Epidermal melanocyte (primary cell): ENCODE results near the gene RINL.
"Not testable (repeated sequence)": the region's sequence is repeated elsewhere in the genome, so short reads cannot be mapped to it uniquely, and the experiment has no call there.

Experiments used
- DNase-seq: peaks from one replicate; pipeline ENCODE4 v3.0.0; 2011; ENCODE audit warnings: low spot score; ENCODE audit not compliant: insufficient read length

Gene RINL

DNA sequence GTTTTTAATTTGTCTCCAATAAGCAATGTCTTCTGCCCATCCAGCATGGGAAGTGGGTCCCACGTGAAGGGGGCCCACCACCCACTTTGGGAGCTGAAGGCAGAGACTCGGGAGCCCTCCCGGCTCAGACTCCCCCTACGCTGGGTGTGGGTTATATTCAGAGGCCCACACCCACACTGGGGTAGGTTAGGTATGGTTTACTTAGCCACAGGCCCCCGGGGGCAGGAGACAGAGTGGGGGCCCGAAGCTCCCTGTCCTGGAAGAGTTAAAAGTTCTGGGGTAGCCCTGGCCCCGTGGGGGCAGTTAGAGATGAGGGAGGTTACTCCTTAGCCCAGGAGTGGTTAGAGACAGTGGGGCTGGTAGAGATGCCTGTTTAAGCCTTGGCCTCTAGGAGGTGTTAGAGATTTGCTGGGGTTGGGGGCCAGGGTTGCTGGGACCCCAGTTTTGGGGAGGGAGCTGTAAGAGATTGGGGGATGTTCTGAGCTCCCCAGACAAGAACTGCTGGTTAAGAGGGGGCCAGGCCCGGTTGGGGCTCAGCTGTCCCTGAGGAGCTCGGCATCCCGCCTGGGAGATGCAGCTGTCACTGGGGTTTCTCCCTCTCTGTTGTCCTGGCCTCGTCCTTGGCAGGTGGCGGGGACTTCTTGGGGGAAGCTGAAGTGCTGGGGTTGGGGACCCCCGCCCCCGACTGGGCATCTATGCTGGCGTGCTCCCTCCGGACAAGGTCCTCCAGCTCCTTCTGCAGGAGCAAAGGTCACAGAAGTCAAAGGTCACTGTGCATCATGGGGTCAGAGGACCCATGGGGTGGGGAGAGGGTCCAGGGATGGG is 712 bp upstream of the RINL start:
- DNase-seq, result no peak

DNA sequence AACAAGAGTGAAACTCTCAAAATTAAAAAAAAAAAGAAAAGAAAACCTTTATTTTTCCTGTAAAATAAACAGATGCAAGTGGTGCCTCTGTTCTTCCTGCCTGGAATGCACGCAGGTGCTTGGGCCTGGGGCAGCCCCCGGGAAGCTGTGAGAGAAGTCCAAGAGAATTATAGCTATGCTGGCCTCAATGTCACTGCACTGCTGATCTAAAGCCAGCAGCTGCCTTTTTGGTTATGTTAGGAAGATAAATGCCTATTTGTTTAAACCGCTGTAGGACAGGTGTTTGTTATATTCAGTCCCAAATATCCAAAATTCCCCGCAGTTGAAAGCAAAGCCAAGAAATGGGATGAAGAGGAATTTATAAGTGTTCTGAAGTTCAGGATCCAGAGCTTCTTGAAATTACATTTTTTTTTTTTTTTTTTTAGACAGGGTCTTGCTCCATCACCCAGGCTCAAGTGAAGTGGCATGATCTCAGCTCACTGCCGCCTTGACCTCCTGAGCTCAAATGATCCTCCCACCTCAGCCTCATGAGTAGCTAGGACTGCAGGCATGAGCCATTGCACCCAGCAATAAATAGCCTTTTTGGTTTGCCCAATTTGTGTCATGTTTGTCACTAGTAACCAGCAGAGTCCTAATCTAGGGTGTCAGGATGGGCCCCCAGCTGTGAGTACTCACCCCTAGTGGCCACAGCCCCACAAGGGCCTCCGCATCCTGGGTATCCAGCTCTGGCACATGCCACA is 2.2 kb downstream of the RINL start:
- no peak for DNase-seq

DNA sequence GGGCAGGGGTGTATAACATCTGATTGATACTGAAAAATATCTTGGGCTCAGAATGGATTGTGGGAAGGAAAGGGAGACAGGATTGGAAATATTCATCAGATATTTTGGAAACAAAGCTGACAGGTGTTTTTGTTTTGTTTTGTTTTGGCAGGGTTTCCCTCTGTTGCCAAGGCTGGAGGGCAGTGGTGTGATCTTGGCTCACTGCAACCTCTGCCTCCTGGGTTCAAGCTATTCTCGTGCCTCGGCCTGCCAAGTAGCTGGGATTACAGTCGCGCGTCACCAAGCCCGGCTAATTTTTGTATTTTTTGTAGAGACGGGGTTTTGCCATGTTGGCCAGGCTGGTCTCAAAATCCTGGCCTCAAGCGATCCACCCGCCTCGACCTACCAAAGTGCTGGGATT is 4.7 kb downstream of the RINL start:
- not testable (repeated sequence) for DNase-seq

DNA sequence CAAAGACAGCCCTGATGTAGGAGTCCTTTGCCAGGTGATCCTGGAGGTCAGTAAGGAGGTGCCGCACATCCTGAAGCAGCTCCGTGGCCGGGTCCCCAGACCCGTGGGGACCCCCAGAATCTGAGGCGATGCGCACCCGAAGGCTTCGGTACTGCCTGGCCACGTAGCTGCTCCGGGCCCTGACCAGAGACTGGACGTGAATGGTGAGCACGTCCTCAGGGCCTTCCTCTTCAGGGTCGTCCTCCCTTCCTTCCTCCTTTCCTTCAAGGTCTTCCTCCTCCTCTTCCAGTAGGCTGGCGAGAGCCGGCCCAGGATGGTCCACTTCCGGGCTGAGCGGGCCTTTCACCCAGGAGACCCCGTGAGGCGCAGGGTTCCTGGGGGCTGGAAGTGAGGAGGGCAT is 7.5 kb downstream of the RINL start:
- DNase-seq, result no peak

DNA sequence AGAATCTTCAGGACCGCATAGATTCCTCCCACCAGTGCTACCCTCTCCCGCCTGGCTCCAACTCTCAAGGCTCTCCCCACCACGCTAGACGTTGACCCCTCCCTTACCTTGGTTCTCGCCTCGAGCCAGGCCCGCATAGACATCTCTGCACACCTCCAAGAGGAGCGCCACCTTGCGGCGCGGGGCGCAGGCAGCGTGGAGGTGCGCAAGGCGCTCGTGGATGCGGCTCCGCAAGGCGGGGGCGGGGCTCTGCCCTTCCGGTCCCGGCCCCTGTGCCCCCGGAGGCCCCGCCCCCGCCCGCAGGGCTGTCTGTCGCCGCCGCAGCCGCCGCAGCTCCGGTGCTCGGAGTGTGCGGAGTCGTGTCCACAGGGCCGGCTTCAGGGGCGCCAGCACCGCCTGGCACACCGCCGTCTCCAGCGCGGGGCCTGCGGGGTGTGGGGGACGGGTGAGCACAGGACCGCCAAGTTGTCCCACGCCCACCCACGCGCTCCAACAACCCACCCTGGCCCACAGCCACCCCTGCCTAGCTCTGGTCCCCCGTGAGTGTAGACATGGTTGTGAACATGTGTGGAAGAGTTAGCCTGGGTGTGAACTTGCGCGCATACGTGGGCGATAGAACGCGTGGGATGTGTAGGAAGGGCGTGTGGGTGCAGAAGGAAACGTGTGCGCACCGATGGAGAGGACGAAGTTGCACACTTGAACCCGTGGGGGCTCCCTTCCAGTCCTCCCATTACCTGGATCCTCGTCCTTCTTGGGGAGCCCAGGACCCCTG is 8.1 kb downstream of the RINL start:
- DNase-seq, result peak; percentile 50

DNA sequence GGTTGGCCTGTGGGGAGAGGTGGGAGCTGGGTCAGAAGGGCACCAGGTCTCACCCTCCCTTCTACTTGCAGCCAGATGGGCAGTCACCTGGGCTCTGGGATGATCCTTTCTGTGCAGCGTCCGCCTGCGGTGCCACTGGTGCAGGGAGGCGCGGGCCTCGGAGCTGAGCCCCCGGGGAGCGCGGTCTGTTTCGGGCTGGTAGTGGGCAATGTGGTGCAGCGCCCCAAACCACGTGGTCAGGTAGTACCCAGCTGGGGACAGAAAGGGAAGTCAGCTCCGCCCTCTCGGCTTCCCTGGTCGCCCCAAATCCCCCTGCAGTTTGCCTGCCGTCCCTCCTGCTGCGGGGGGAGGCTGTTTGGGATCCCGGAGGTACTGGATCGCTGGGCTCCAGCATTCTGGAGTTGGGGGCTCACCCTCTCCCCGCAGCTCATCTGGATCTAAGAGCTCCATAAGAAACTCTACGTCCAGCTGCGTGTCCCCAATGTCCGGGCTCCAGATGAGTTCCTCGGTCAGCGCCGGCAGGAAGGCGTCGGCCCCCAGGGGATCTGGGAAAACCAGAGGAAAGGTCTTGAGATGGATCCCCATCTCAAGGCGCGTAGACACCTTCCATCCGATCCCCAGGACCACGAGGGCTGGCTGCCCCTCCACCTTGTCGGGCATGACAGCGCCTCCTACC is 8.8 kb downstream of the RINL start:
- no peak for DNase-seq

DNA sequence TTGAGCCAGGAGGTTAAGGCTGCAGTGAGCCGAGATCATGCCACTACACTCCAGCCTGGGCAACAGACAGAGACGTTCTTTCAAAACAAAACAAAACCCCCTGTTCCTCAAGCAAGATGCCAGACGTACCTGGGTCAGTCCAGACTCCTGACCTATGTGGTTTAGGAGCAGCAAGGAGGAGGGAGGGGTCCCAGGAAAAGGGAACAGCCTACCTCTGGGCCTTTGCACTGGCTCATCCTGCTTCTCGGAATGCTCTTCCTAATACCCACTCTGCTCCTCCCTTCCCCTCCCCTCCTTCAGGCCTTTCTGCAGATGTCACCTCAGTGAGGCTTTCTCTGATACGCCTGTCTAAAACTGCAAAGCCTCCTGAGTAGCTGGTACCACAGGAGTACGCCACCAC is 9.5 kb downstream of the RINL start:
- DNase-seq, result no peak

DNA sequence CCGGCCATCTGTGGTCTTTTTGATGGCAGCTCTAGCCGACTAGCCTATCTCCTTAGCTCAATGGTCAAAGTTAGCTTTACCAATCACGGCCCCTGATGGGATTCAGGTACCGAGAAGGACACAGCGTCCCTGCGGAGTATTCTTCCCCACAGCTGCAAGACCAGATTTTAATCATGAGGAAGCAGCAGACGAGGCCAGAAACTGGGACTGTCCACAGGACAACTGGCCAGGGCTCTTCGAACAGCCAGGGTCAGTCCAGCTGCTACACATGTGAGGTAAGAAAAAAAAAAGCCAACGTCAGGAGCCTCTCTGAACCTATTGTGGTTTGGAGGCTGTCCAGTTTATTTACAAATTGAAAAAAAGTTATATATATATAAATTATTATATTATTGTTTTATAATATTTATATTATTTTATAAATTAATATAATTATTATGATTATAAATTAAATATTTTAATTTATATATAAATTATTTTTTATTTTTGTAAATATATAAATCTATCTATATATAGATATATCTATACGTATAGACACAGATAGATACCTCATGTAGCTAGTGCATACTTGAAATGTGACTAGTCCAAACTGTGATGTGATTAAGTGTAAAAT is 10.8 kb downstream of the RINL start:
- DNase-seq, result no peak

DNA sequence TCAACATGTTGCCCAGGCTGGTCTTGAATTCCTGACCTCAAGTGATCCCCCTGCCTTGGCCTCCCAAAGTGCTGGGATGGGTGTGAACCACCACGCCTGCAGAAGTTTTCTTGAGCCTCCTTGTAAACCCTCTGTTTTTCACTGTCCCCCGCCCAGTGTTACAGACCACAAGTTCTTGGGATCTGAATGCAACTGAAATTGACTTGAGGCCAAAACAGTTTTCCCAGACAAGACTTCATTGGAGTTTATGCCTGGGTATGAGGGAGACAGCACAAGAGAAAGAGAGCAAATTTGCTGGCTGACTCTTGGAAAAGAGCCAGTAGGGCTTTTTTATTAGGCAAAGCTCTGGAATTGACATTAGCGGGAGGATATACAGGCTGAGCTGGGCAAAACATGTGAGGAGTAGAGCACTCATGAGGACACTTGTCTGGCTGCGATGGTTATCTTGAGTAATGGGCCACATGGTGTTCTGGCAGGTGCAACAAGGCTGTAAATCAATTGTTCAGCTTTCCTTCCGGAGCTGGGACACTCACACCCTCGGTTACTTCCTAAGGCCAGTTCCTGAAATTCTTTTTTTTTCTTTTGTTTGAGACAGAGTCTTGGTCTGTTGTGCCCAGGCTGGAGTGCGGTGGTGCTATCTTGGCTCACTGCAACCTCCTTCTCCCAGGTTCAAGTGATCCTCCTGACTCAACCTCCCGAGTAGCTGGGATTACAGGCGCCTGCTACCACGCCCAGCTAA is 15.6 kb downstream of the RINL start:
- DNase-seq, result peak; percentile 43

DNA sequence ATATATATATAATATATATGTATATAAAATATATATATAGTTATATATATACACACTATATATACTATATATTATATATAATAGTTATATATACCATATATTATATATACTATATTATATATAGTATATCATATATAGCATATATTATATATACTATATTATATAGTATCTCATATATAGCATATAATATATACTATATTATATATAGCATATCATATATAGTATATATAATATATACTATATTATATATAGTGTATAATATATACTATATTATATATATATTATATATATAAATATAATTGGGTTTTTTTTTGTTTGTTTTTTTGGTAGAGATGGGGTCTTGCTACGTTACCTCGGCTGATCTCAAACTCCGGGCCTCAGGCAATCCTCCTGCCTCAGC is 16.7 kb downstream of the RINL start:
- no peak for DNase-seq

DNA sequence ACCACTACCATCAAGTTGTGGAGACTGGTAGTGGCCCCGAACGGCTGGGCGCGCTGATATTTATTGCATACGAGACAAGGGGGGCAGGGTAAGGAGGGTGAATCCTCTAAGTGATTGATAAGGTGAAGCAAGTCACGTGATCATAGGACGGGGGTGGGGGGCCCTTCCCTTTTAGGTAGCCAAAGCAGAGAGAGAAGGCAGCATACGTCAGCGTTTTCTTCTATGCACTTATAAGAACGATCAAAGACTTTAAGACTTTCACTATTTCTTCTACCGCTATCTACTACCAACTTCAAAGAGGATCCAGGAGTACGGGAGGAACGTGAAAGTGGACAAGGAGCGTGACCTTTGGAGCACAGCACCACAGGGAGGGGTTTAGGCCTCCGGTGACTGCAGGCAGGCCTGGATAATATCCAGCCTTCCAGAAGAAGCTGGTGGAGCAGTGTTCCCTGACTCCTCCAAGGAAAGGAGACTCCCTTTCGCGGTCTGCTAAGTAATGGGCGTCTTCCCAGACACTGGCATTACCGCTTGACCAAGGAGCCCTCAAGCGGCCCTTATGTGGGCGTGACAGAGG is 18.4 kb downstream of the RINL start:
- not testable (repeated sequence) for DNase-seq

DNA sequence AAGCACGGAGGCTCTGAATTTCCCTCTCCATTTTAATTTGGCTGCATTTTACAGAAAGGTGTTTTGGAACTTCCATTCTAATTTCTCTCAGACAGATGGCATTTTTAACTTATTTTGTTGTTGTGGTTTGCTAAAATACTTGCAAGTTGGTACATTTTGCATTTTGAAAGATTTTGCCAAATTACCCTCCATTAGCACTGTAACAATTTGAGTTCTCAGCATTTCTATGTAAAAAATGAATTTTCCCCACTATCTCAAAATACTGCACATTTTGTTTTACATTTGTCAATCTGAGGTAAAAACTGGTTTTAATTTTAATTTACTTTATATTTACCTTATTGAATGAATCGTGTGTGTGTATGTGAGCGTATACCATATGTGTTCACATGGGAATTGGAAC is 21.3 kb downstream of the RINL start:
- no peak for DNase-seq

DNA sequence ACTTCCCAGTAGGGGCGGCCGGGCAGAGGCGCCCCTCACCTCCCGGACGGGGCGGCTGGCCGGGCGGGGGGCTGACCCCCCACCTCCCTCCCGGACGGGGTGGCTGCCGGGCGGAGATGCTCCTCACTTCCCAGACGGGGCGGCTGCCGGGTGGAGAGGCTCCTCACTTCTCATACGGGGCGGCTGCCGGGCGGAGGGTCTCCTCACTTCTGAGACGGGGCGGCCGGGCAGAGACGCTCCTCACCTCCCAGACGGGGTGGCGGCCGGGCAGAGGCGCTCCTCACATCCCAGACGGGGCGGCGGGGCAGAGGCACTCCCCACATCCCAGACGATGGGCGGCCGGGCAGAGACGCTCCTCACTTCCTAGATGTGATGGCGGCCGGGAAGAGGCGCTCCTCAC is 22.3 kb downstream of the RINL start:
- DNase-seq, result not testable (repeated sequence)

DNA sequence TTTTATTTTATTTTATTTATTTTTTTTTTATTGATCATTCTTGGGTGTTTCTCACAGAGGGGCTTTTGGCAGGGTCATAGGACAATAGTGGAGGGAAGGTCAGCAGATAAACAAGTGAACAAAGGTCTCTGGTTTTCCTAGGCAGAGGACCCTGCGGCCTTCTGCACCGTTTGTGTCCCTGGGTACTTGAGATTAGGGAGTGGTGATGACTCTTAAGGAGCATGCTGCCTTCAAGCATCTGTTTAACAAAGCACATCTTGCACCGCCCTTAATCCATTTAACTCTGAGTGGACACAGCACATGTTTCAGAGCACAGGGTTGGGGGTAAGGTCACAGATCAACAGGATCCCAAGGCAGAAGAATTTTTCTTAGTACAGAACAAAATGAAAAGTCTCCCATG is 23.1 kb downstream of the RINL start:
- DNase-seq, result not testable (repeated sequence)

DNA sequence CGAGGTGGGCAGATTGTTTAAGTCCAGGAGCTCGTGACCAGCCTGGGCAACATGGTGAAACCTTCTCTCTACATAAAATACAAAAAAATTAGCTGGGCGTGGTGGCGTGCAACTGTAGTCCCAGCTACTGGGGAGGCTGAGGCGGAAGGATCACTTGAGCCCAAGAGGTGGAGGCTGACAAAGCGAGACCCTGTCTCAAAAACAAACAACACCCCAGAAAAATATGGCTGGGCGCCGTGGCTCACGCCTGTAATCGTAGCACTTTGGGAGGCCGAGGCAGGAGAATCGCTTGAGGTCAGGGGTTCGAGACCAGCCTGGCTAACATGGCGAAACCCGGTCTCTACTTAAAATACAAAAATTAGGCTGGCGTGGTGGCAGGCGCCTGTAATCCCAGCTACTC is 24.9 kb downstream of the RINL start:
- DNase-seq, result no peak

DNA sequence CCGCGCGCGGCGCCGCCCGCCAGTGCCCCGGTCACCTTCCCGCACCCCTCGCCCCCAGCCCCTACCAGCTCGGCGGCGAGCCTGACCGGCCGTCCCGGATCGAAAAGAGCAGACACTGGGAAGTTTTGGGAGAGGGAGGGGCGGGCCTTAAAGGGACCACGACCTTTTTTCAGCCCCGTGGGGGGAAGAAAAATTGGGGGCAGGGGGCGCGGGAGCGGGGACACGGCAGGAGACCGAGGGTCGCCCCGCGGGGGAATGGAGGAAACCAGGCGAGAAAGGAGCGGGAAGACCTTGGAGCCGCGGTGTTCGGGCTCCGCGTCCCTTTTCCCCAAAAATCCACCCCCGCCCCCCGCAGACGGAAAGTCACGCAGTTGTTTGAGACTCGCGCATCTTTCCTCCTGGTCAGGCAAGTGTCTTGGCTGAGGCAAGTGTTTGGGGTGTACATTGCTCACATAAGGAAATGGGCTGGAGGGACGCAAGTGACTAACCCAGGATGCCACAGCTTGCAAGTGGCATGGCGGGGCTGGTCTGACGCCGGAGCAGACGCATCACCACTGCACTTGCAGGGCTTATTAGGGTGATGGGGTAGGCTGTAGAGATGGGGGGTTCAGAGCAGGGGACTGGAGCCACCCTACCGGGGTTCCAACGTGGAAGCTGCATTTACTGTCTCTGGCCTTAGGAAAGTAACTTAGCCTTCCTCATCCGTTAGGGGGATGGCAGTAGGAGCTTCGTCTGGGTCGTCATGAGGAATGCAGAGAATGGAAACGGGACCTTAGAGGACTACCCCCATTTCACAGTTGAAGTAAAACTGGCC is 25.6 kb downstream of the RINL start:
- peak; percentile 44 for DNase-seq

DNA sequence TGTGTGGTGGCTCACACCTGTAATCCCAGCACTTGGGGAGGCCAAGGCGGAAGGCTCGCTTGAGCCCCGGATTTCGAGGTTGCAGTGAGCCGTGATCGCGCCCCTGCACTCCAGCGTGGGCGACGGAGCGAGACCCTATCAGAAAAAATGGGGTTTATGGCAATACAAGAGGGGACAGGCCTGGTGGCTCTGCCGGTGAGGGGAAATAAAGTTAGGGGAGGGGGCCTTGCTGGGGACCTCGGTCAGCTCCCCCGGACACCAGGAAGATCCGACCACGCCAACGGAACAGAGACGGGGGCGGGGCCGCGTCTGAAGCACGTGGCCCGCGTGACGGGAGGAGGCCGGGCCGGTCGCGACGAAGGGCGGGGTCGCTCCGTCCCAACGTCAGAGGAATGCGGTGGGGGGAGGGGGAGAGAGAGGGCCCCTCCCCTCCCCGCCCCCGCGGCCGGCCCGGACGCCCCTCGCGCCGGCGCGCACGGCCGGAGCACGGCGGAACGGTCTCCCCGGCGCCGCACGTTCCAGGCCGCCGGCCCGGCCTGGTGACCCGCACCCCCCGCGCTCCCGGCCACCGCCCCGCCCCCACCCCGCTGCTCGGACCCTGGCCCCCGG is 26.3 kb downstream of the RINL start:
- peak; percentile 61 for DNase-seq

DNA sequence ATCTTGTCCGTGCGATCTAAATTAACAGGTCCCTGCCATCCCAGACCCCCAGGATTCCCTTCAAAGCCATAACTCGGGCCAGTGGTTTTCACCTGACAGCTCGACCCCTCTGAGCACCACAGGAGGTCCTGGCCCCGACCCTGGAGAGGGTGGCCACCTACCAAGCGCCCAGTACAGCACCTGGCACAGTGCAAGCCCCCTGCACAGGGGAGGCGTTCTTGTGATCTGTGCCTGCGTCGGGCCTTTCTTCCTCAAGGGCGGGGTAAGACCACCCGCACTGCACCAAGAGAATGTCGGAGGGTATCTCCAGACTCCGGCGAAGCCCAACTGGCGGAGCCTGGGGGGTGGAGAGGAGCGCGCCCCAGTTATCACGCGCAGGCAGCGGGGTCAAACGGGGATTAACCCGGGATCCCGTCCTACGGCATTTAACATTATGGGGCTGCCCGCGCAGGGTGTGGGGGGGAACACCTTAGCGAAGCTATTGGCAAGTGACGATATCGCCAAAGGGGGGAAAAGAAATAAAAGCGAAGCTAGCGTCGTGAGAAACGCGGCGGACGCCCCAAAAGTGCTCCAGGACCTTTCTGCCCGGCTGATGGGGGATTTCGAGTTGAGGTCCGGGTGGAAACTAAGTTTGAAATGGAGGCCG is 27.0 kb downstream of the RINL start:
- DNase-seq, result no peak
